SKM-1 (cell line): ENCODE data around the gene KANSL1.

Source experiments
- DNase-seq: peaks from one replicate; lab custom pipeline; 2025; ENCODE audit not compliant: unreplicated experiment; lab: John Stamatoyannopoulos, UW

KANSL1 gene

DNA sequence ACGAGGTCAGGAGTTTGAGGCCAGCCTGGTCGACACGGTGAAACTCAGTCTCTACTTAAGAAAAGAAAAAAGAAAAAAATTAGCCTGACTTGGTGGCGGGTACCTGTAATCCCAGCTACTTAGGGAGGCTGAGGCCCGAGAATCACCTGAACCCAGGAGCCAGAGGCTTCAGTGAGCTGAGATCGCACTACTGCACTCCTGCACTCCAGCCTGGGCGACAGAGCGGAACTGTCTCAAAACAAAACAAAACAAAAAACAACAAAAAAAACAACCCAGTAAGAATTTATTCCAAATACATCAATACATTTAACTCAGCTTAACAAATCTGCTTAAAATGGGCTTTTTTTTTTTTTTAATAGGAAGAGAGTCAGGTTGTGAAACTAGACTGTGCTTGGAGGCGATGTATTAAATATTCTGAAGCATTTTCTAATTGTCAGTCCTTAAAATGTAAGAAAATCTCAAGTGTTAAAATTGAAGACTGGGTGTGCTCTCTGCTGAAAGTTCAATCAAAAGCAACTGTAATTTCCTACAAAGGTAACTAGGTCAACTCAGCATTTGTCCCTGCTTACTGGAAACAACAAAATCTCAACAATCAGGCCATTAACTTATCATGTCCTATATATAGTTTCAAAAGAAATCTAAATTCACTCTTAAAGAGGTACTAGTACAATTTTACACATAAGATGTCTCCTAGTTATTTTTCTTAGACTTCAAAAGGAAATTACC is 23.2 kb downstream of the KANSL1 start:
- DNase-seq, result no peak

DNA sequence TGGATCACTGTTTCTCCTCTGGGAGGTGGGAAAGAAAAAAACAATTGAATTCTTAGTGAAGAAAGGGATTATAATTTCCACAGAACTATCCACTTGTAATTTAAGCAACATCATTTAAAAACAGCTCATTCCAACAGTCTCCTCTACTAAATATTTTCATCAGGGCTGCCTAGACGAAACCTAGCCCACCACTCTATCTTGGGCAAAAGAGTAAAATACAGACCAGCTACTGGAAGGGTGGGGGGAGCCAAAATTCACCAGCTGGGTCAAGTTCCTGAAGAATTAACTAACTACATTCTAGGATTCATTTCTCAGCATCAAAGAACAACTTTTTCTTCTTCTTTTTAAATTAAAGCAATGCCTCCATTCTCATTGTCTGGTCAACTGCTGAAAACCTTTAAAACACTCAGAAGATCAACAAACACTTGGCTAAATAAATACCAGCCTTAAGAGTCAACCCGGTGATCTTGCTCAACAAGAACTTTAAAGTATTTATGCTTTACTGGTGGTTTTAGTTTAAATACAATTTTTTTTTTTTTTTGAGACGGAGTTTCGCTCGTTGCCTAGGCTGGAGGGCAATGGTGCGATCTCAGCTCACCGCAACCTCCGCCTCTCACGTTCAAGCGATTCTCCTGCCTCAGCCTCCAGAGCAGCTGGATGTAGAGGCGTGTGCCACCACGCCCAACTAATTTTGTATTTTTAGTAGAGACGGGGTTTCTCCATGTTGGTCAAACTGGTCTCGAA is 25.2 kb downstream of the KANSL1 start:
- no peak for DNase-seq

DNA sequence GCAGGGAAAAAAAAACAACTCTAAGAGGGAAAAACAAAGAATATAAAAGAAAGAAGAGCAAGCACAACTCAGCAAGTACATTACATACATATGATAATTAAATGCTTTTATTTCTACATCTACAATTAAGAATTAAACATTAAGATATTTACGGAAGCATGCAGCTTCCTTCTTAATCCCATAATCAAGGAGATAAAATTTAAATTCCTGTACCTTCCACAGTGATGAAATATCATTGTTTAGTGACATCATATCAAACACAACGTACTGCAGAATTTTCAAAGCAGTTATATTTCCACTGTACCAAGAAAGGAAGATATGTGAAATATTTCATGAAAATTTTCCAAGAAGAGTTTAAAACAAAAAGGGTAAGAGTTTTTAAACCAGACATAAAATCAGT is 26.0 kb downstream of the KANSL1 start:
- no peak for DNase-seq

DNA sequence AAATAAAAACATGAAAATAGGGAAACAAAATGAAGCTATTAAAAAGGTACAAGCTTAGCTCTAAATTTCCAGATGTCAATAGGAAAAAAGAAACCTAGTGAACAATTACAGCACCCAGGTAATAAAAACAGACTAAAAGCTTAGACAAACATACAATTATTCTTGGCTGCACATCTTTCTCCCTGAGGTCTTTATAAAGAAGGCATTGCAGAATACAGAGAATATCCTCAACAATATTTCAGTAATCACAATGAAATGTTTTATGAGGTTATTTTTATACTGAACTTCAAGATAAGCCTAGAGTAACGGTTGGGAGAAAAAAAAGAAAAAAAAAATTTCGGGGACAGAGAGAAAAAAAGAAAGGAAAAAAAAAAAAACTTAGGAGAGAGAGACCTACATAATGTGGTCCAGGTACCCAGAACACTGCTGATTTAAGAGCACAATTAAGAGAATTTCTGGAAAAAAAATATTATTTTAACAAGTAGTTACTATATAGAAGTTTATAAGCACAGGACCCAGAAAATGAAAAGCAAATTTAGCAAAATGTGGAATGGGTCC is 26.5 kb downstream of the KANSL1 start:
- no peak for DNase-seq

DNA sequence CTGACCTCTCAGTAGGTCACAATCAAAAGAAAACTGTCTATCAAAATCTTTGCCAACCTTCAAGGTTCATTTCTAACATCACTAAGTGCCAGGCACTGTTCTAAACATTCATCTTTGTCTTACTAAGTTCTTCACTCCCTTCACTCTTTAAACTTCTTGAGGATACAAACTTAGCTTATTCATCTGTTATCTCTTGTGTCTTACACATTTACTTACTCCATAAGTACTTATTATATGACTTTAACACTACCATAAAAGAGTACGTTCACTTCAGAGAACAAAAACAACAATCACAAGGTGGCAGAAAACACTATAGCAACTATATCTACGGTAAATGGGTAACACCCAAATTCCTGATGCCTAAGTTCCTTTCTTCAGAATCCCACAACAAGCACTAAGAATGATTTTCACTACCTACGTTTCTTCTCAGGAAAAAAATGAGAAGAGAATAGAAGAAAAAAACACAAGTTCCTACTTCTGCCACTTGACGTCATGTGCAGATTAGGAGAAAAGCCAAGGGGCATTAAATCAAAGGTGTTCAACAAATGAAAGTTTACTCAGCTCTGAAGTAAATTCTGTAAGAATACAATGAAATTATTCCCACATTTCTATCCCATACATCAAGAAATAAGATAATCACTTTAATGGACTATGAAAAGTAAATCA is 29.2 kb downstream of the KANSL1 start:
- no peak for DNase-seq

DNA sequence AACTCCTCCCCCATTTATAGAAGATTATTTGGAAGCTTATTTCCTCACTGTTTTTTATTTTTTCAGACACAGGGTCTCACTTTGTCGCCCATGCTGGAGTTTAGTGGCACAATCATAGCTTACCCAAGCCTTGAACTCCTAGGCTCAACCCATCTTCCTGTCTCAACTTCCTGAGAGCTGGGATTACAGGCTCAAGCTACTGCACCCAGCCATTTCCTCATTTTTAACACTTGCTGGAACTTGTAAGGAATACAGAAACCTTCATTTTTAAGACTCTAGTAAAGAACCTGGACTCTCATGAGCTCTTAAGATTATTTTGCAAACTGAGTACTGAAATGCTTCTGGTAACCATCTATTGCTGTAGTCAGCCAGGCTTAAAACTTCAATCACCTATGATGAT is 29.9 kb downstream of the KANSL1 start:
- peak; percentile 29 for DNase-seq

DNA sequence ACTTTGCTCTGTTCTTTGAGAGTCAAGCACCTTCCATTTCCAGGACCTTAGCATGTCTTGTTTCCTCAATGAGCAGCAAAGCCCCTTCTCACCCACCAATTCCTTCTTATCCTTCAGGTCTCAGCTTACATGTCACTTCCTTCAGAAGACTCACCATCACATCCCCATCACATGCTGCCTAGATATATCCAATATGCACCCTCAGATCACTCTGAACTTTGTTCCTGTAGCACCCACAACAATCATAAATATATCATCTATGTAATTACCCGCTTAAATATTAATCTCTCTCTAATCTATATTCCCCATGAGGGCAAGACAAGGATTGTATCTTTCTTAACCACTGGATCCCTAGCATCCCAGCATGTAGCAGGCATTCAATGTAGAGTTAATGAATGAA is 30.4 kb downstream of the KANSL1 start:
- no peak for DNase-seq

DNA sequence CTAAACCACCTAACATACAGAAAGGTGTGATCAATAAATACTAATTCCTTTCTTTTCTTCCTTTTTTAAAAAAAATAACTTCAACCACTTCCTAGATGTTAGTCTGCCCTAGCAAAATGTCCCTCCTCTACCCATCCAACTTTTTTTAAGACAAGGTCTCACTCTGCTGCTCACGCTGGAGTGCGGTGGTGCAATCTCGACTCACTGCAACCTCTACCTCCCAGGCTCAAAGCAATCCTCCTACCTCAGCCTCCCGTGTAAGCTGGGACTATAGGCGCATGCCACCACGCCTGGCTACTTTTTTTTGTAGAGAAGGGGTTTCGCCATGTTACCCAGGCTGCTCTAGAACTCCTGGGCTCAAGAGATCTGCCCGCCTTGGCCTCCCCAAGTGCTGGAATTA is 33.1 kb downstream of the KANSL1 start:
- DNase-seq, result no peak

DNA sequence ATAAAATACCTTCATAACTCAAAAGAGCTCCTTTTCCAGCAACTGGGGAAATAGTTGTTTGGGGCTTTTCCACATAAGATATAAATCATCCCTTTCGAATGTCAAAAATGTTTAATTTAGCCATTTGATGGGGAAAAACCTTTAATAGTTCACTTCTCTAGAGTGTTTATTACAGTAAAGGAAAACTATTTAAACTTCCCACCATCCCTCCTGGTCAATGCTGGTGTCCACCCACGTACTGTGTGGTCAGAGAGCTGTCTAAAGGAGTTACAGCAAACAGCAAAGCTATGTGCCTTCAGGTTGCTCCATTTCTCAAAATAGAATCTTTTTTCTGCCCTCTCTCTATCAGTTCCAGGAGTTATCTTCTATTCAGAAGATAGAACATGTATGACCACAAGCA is 33.5 kb downstream of the KANSL1 start:
- DNase-seq, result no peak

DNA sequence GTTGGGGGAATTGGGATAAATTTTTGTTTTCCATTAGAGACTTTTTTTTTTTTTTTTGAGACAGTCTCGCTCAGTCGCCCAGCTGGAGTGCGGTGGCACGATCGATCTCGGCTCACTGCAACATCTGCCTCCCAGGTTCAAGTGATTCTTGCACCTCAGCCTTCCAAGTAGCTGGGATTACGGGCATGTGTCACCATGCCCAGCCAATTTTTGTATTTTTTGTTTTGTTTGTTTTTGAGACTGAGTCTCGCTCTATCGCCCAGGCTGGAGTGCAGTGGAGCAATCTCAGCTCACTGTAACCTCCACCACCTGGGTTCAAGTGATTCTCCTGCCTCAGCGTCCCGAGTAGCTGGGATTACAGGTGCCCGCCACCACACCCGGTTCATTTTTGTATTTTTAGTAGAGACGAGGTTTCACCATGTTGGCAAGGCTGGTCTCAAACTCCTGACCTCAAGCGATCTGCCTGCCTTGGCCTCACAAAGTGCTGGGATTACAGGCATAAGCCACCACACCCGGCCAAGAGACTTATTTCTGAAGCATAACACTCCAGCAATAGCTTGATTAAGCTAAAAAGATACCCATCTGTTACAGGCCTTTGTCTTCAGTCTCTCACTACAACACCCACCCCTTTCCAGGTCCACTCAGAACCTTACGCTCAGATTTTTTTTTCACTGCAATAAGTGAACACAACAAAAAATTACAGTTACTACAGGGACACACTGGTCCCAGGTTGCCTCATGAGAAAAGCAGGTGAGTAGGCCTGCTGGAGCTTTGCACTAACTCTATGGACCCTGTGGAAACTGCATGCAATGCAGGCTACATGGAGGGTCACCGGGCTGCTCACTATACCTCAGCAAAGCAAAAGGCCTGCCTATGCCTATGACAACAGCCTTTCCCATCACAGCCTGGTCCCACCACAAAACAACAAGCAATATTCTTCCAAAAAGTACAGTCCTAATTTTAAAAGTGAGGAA is 34.6 kb downstream of the KANSL1 start:
- no peak for DNase-seq

DNA sequence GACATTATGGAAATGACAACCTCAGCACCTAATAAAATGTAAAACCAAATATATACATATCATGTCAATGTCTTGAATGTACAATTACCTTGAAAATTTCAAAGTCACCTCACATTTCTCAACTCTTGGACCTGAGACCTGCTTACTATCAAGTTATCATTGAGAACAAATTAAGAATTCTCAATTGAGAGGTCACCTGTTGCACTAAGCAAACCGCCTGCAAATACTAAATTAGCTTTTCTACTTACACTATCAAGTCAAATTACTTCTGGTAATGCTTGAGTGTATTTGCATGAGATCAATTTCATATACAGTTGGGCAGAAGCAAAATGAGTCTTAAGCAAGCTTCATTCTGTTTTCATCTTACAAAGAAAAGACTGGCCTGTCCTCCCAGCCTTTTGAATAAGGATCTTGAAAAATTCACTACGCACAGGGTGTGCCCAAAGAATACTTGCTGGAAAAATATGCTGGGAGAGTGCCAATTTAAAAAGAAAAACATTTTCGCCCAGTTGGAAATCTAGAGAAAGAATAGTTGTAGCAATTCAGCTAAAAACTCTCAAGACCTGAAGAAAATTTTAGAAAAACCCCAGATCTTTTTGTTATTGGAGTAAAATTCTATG is 35.7 kb downstream of the KANSL1 start:
- no peak for DNase-seq

DNA sequence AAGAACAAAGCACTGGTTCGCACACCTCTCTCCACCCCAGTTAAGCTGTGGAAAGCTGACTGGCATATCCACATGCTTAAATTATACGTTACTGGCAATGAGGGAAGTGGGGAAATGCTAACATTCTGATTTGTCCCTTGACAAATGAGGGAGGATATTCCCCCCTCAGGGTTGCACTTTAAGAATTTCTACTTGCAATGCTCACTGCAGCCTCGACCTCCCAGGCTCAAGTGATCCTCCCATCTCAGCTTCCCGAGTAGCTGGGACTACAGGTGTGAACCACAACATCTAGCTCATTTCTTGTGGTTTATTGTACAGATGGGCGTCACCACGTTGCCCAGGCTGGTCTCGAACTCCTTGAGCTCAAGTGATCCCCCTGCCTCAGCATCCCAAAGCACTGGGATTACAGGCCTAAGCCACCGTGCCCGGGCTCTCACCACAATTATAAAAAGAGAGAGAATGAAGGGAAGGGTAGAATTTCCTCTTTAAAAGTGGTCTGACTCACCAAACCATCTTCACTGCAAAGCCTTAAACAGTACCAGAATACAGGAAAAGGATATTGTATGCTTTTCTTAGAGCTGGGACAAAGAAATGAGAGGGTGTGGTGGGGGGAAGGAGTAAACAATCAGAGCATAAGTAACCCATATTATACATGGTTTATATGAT is 38.9 kb downstream of the KANSL1 start:
- no peak for DNase-seq

DNA sequence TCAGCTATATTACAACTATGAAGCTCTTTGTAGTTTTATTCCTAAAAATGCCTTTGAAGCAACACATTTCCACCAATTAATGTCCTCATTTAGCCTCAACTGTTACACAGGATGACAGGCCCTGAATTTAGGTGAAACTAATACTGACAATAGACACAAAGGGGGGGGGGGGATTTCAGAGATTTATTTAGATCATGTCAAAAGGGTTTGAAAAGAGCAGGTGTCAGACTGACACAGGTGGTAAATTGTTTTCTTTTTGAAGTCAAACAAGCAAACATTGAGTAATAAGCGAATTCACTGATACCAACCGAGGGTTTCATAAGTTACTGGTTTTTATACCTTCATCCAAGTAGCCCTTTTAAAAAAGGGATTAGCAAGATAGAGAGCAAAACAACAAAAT is 40.8 kb downstream of the KANSL1 start:
- DNase-seq, result no peak

DNA sequence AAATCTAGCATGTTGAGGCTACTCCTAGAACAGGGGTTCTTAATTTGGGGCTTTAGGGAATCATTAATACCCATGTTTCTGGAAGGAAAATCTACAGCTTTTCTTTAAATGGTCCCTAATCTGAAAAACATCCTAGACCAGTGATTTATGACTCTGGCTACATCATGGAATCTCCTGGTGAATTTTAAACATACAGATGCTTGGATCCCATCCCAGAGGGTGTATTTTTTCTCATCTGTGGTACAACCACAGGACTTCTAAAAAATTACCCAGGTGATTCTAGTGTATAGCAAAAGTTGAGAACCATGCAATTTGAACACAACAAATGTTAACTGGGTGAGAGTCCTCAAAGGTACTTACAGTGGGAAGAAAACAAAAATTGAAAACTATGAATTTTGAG is 41.5 kb downstream of the KANSL1 start:
- no peak for DNase-seq

DNA sequence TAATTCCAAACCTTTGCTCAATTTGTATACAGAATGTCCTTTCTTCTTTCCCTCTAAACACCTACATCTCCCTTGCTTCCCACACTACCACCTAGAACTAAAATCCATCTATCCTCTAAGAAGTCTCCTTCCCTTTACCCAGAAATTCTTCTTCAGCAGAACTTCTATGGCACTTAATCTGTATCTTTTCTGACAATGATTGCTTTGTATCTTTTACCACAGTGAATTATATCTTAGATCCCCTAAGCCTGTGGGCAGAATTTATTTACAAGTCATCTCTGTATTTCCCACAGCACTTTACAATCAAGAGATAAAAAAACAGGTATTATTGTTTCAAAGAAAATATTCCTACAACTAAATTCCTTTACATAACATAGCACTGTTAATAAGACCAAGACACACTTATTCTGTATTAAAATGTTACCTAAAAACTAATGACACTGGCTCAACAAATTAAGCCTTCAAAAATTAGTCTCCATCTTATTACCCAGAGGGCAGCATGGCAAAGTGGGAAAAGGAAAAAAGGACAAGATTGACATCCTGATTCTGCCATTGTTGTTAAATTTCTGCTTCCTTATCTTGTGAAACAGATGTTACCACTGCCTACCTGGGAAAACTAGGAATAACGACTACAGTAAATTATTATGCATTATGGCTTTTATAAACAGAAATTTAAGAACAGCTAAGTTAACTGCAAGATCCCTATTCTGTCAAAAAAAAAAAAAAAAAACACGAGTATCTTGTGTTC is 42.8 kb downstream of the KANSL1 start:
- no peak for DNase-seq

DNA sequence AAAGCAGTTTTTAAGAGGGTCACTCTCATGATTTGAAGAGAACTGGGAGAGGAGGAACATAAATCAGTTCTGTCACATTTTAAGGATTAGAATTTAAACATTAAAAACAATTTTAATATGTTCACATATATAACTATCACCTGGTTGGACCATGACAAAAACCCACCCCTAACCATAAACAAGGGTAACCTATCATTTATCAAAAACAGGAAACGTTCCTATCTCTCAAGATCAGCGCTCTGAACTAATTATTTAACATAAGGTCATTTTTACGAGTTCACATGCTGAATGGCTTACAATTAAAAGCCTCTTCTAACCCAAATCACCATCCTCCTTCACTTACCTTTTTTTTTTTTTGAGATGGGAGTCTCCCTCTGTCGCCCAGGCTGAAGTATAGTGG is 45.0 kb downstream of the KANSL1 start:
- DNase-seq, result no peak

DNA sequence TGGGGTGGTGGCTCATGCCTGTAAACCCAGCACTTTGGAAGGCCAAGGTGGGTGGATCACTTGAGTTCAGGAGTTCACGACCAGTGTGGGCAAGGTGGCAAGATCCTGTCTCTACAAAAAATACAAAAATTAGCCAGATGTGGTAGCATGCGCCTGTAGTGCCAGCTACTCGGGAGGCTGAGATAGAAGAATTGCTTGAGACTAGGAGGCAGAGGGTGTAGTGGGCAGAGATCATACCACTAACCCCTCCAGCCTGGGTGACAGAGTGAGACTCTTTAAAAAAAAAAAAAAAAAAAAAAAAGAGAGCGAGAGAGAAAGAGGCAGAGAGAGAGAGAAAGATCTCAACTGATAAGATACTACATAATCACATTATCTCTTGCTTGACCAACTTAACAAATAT is 45.9 kb downstream of the KANSL1 start:
- DNase-seq, result no peak

DNA sequence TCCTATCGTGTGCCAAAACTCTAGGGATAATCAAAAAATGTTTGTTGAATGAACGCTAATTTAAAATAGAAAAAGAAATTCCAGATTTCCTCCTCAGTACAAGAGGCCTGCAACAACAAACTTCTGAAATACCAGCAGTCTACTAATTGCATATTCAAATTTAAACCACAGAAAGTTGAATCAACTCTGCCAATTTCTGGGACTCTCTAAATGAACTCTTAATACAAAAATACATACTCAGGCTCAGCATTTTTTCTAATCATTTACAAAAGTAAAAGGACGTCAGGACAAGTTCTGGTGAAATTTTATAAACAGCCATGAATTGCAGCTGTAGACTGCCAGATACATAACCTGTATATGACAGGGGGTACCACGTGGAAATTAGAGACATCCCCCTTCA is 49.0 kb downstream of the KANSL1 start:
- DNase-seq, result no peak

DNA sequence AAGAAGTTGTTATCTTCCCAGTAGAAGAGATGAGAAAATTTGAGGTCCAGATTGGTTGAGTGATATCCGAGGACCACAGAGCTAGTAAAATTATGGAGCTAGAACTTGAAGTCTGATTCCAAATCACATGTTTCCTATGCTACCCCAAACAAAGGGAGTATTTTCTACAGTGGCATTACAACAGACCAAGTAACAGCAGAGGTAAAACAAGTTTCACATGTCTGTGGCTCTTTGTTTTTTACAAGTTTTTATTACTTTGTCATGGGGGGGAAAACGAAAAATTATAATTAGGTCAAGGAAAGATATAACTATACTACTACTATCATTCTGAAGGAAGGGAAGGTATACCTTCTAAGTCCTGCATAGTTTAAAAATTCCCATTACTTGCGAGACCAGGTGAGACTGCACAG is 49.4 kb downstream of the KANSL1 start:
- DNase-seq, result no peak
